Measurements from ENCODE around the gene MRPL50.

The MRPL50 gene

GRCh38 chr9:101375546-101375945 is 22.9 kb downstream of the MRPL50 start:
- no peak overlapping the region for H3K4me3 ChIP-seq (ENCODE audit: low read depth, low read length)
- H3K9ac ChIP-seq (ENCODE audit: low read length): no peak overlapping the region
- H3K27ac ChIP-seq (ENCODE audit: low read depth, low read length): no peak overlapping the region
- H3K36me3 ChIP-seq (ENCODE audit: control insufficient read depth, insufficient read depth, low read length): no peaks in the 10 kb centered on the region
- H3K4me1 ChIP-seq (ENCODE audit: control insufficient read depth, insufficient read depth, low read length): no peaks in the 10 kb centered on the region
- no peaks in the 10 kb centered on the region for H3K9me3 ChIP-seq (ENCODE audit: control insufficient read depth, insufficient read depth, low read depth, low read length)
- no peaks in the 10 kb centered on the region for H3K27me3 ChIP-seq (ENCODE audit: control insufficient read depth, insufficient read depth, low read length)

GRCh38 chr9:101372327-101373118 is 25.9 kb downstream of the MRPL50 start:
- Histone ChIP-seq H3K36me3 (ENCODE audit: control insufficient read depth, insufficient read depth, low read length) (no peaks in the 10 kb centered on the region), H3K9me3 (ENCODE audit: control insufficient read depth, insufficient read depth, low read depth, low read length) (no peaks in the 10 kb centered on the region), H3K4me3 (ENCODE audit: low read depth, low read length) (no peak overlapping the region), H3K9ac (ENCODE audit: low read length) (no peak overlapping the region), H3K4me1 (ENCODE audit: control insufficient read depth, insufficient read depth, low read length) (no peaks in the 10 kb centered on the region), H3K27me3 (ENCODE audit: control insufficient read depth, insufficient read depth, low read length) (no peaks in the 10 kb centered on the region), H3K27ac (ENCODE audit: low read depth, low read length) (no peak overlapping the region)

- Histone ChIP-seq H3K9ac (ENCODE audit: low read length) (no peak overlapping the region), H3K4me1 (ENCODE audit: control insufficient read depth, insufficient read depth, low read length) (no peaks in the 10 kb centered on the region), H3K27me3 (ENCODE audit: control insufficient read depth, insufficient read depth, low read length) (no peaks in the 10 kb centered on the region), H3K9me3 (ENCODE audit: control insufficient read depth, insufficient read depth, low read depth, low read length) (no peaks in the 10 kb centered on the region), H3K27ac (ENCODE audit: low read depth, low read length) (no peak overlapping the region), H3K4me3 (ENCODE audit: low read depth, low read length) (no peak overlapping the region), H3K36me3 (ENCODE audit: control insufficient read depth, insufficient read depth, low read length) (no peaks in the 10 kb centered on the region)
Measured at GRCh38 chr9:101371813-101372212, 26.6 kb downstream of the MRPL50 start.

- no peak overlapping the region for H3K9ac ChIP-seq (ENCODE audit: low read length)
Measured at GRCh38 chr9:101369884-101370531, 28.4 kb downstream of the MRPL50 start.

GRCh38 chr9:101369286-101369685 is 29.1 kb downstream of the MRPL50 start:
- no peaks in the 10 kb centered on the region for H3K9me3 ChIP-seq (ENCODE audit: control insufficient read depth, insufficient read depth, low read depth, low read length)
- no peak overlapping the region for H3K4me3 ChIP-seq (ENCODE audit: low read depth, low read length)
- no peaks in the 10 kb centered on the region for H3K4me1 ChIP-seq (ENCODE audit: control insufficient read depth, insufficient read depth, low read length)
- no peaks in the 10 kb centered on the region for H3K27me3 ChIP-seq (ENCODE audit: control insufficient read depth, insufficient read depth, low read length)
- no peak overlapping the region for H3K27ac ChIP-seq (ENCODE audit: low read depth, low read length)
- H3K9ac ChIP-seq (ENCODE audit: low read length): no peak overlapping the region
- no peaks in the 10 kb centered on the region for H3K36me3 ChIP-seq (ENCODE audit: control insufficient read depth, insufficient read depth, low read length)

More at GRCh38 chr9:101369884-101370531, 28.4 kb downstream of the MRPL50 start:
- Histone ChIP-seq H3K4me1 (ENCODE audit: control insufficient read depth, insufficient read depth, low read length) (no peaks in the 10 kb centered on the region), H3K4me3 (ENCODE audit: low read depth, low read length) (no peak overlapping the region), H3K27me3 (ENCODE audit: control insufficient read depth, insufficient read depth, low read length) (no peaks in the 10 kb centered on the region), H3K9me3 (ENCODE audit: control insufficient read depth, insufficient read depth, low read depth, low read length) (no peaks in the 10 kb centered on the region), H3K36me3 (ENCODE audit: control insufficient read depth, insufficient read depth, low read length) (no peaks in the 10 kb centered on the region), H3K27ac (ENCODE audit: low read depth, low read length) (no peak overlapping the region)

GRCh38 chr9:101367323-101367722 is 31.1 kb downstream of the MRPL50 start:
- Histone ChIP-seq H3K4me1 (ENCODE audit: control insufficient read depth, insufficient read depth, low read length) (no peaks in the 10 kb centered on the region), H3K9ac (ENCODE audit: low read length) (no peak overlapping the region), H3K4me3 (ENCODE audit: low read depth, low read length) (no peak overlapping the region), H3K9me3 (ENCODE audit: control insufficient read depth, insufficient read depth, low read depth, low read length) (no peaks in the 10 kb centered on the region), H3K36me3 (ENCODE audit: control insufficient read depth, insufficient read depth, low read length) (no peaks in the 10 kb centered on the region), H3K27ac (ENCODE audit: low read depth, low read length) (no peak overlapping the region), H3K27me3 (ENCODE audit: control insufficient read depth, insufficient read depth, low read length) (no peaks in the 10 kb centered on the region)

- Histone ChIP-seq H3K36me3 (ENCODE audit: control insufficient read depth, insufficient read depth, low read length) (no peaks in the 10 kb centered on the region), H3K9ac (ENCODE audit: low read length) (no peak overlapping the region), H3K9me3 (ENCODE audit: control insufficient read depth, insufficient read depth, low read depth, low read length) (no peaks in the 10 kb centered on the region), H3K4me1 (ENCODE audit: control insufficient read depth, insufficient read depth, low read length) (no peaks in the 10 kb centered on the region), H3K27ac (ENCODE audit: low read depth, low read length) (no peak overlapping the region), H3K27me3 (ENCODE audit: control insufficient read depth, insufficient read depth, low read length) (no peaks in the 10 kb centered on the region), H3K4me3 (ENCODE audit: low read depth, low read length) (no peak overlapping the region)
Measured at GRCh38 chr9:101366038-101366756, 32.2 kb downstream of the MRPL50 start.

GRCh38 chr9:101365181-101365580 is 33.2 kb downstream of the MRPL50 start:
- Histone ChIP-seq H3K27ac (ENCODE audit: low read depth, low read length) (no peak overlapping the region), H3K27me3 (ENCODE audit: control insufficient read depth, insufficient read depth, low read length) (no peaks in the 10 kb centered on the region), H3K4me1 (ENCODE audit: control insufficient read depth, insufficient read depth, low read length) (no peaks in the 10 kb centered on the region)

GRCh38 chr9:101362450-101362849 is 36.0 kb downstream of the MRPL50 start:
- Histone ChIP-seq H3K4me3 (ENCODE audit: low read depth, low read length) (no peak overlapping the region), H3K4me1 (ENCODE audit: control insufficient read depth, insufficient read depth, low read length) (no peaks in the 10 kb centered on the region), H3K27me3 (ENCODE audit: control insufficient read depth, insufficient read depth, low read length) (no peaks in the 10 kb centered on the region), H3K9me3 (ENCODE audit: control insufficient read depth, insufficient read depth, low read depth, low read length) (0 out of 2 replicates have a peak, but pooled peaks cover 2% of the 10 kb centered on the region), H3K27ac (ENCODE audit: low read depth, low read length) (no peak overlapping the region), H3K36me3 (ENCODE audit: control insufficient read depth, insufficient read depth, low read length) (no peaks in the 10 kb centered on the region), H3K9ac (ENCODE audit: low read length) (no peak overlapping the region)

More at GRCh38 chr9:101365181-101365580, 33.2 kb downstream of the MRPL50 start:
- no peak overlapping the region for H3K4me3 ChIP-seq (ENCODE audit: low read depth, low read length)
- no peaks in the 10 kb centered on the region for H3K36me3 ChIP-seq (ENCODE audit: control insufficient read depth, insufficient read depth, low read length)
- no peak overlapping the region for H3K9ac ChIP-seq (ENCODE audit: low read length)
- no peaks in the 10 kb centered on the region for H3K9me3 ChIP-seq (ENCODE audit: control insufficient read depth, insufficient read depth, low read depth, low read length)

GRCh38 chr9:101360647-101361046 is 37.8 kb downstream of the MRPL50 start:
- no peak overlapping the region for H3K9ac ChIP-seq (ENCODE audit: low read length)
- 0 out of 2 replicates have a peak, but pooled peaks cover 2% of the 10 kb centered on the region for H3K9me3 ChIP-seq (ENCODE audit: control insufficient read depth, insufficient read depth, low read depth, low read length)
- no peaks in the 10 kb centered on the region for H3K27me3 ChIP-seq (ENCODE audit: control insufficient read depth, insufficient read depth, low read length)
- no peak overlapping the region for H3K4me3 ChIP-seq (ENCODE audit: low read depth, low read length)
- H3K36me3 ChIP-seq (ENCODE audit: control insufficient read depth, insufficient read depth, low read length): no peaks in the 10 kb centered on the region
- H3K27ac ChIP-seq (ENCODE audit: low read depth, low read length): no peak overlapping the region
- H3K4me1 ChIP-seq (ENCODE audit: control insufficient read depth, insufficient read depth, low read length): no peaks in the 10 kb centered on the region

- Histone ChIP-seq H3K36me3 (ENCODE audit: control insufficient read depth, insufficient read depth, low read length) (no peaks in the 10 kb centered on the region), H3K27ac (ENCODE audit: low read depth, low read length) (no peak overlapping the region), H3K9ac (ENCODE audit: low read length) (no peak overlapping the region), H3K4me1 (ENCODE audit: control insufficient read depth, insufficient read depth, low read length) (no peaks in the 10 kb centered on the region), H3K9me3 (ENCODE audit: control insufficient read depth, insufficient read depth, low read depth, low read length) (0 out of 2 replicates have a peak, but pooled peaks cover 2% of the 10 kb centered on the region), H3K4me3 (ENCODE audit: low read depth, low read length) (no peak overlapping the region), H3K27me3 (ENCODE audit: control insufficient read depth, insufficient read depth, low read length) (no peaks in the 10 kb centered on the region)
Measured at GRCh38 chr9:101359679-101360078, 38.7 kb downstream of the MRPL50 start.

All from HUES6 (cell line).